T-helper 2 cell treated with Interferon-gamma antibody and Interleukin-4, amounts not matched to agents 5 μg/mL and 100 μg/mL, for 36 hours (primary cell): ENCODE results near the gene LHPP.

Experiments
- DNase-seq: peaks from one replicate; pipeline ENCODE4 v3.0.0; 2021; ENCODE audit warnings: low spot score
- H3K27ac Mint-ChIP-seq: one replicate; pipeline ENCODE4 v1.8.0; 2021; ENCODE audit warnings: mild to moderate bottlenecking, mixed read lengths
- H3K27me3 Mint-ChIP-seq: one replicate; pipeline ENCODE4 v1.8.0; 2021; ENCODE audit warnings: low read depth, mixed read lengths
- H3K36me3 Mint-ChIP-seq: one replicate; pipeline ENCODE4 v1.8.0; 2021; ENCODE audit warnings: low read depth, mixed read lengths
- H3K4me1 Mint-ChIP-seq: one replicate; pipeline ENCODE4 v1.8.0; 2021; ENCODE audit warnings: low read depth, mixed read lengths
- H3K4me3 Mint-ChIP-seq: one replicate; pipeline ENCODE4 v1.8.0; 2022; ENCODE audit warnings: mild to moderate bottlenecking, moderate library complexity, mixed read lengths
- H3K9me3 Mint-ChIP-seq: one replicate; pipeline ENCODE4 v1.8.0; 2021; ENCODE audit warnings: mixed read lengths

The LHPP gene

DNA sequence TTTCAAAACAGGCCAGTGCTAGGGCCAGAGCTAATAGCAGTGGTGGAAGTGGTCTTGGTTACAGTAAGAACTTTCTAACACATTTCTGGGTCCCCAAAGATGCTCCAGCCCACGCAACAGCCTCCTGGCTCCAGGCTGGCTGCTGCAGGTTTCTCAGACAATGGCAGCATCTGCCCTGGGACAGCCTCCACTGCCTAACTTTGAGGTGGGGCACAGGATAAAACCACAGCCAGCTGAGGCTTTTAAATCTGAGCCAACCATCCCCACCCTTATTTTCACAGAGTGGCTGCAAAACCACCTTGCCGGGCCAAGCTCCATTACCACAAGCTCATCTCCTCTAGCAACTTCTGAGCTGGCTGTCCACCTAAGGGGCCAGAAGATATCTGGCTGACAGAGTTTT lies 197.8 kb downstream of the LHPP start:
- Mint-ChIP-seq H3K27me3 (no peaks in the 10 kb centered on the region), H3K27ac (peak overlapping the region; percentile 5), H3K9me3 (no peaks in the 10 kb centered on the region), H3K4me3 (peak overlapping the region; percentile 46), H3K4me1 (peaks cover 44% of the 10 kb centered on the region), H3K36me3 (peaks cover 2% of the 10 kb centered on the region)
- no peak for DNase-seq

DNA sequence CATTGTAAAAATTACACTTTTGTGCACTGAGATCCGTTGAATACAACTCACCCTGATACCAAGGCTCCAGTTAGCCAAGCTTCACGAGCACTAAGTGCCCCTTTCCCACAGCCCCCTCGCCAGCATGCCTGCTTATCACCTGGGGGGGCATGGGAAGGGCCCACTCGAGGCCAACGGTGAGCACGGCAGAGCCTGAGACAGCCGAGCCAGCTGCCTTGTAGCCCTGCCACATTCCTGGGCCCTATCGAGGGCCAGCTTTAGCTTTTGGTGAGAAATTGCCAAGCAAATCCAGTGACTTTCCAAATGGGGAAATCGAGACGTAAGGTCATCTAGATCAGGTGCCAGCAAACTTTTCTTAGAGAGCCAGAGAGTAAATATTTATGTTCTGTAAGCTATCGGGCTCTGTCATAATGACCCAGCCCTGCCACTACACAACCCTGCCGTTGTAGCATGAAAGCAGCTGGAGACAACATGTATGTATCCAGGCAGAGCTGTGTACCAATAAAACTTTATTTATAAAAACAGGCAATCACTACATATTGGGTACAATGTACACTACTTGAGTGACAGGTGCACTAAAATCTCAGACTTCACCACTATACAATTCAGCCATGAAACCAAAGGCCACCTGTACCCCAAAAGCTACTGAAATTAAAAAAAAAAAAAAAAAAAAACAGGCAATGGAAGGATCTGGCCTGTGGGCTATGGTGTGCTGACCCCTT lies 198.9 kb downstream of the LHPP start:
- Mint-ChIP-seq H3K4me1 (peaks cover 38% of the 10 kb centered on the region), H3K27me3 (no peaks in the 10 kb centered on the region), H3K27ac (no peak overlapping the region), H3K9me3 (no peaks in the 10 kb centered on the region), H3K4me3 (no peak overlapping the region), H3K36me3 (no peaks in the 10 kb centered on the region)
- DNase-seq = no peak

DNA sequence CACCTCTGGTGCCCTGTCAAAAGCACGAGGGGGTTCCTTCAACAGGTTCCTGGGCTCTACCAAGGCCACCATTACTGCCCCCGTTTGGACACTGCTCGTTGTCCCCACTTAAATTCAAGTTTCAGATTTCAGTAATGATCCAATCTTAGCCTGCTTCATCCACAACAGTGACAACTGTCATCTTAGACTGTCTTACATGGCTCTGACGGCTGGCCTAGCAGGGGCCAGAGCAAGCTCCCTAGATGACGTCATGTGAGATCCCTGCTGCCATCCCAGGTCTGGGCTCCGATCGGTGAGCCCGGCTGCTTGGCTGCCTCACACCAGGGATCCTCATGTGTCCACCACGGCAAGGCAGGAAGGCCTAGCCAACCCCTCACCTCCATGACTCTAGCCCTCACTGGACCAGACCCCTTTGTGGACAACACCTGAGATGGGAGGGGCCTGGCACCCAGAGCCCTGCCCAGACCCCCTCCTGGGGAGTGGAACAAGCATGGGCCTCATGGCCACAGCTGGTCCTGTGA lies 200.1 kb downstream of the LHPP start:
- Mint-ChIP-seq H3K4me1 (peaks cover 32% of the 10 kb centered on the region), H3K27ac (peak overlapping the region; percentile 31), H3K36me3 (no peaks in the 10 kb centered on the region), H3K4me3 (no peak overlapping the region), H3K27me3 (no peaks in the 10 kb centered on the region), H3K9me3 (no peaks in the 10 kb centered on the region)
- no peak for DNase-seq

DNA sequence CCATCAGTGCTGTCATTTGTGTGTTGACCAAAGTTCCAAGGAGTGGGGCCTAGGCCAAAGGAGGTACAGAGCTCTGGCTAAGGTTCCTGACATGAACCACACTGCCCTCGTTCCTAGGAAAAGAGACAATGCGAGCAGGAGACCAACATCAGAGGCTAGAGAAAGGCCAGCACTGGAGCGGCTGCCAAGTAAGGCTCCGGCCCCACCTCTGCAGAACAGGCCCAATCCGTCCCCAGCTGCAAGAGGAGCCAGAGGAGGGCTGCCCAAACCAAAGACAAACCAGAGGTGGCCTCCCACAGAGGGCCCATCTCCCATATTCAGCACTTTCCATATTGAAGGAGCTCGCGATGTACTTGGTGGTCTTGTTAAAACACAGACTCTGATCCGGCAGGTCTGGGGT lies 201.6 kb downstream of the LHPP start:
- Mint-ChIP-seq H3K27ac (peak overlapping the region; percentile 52), H3K36me3 (no peaks in the 10 kb centered on the region), H3K27me3 (no peaks in the 10 kb centered on the region), H3K4me1 (peaks cover 24% of the 10 kb centered on the region), H3K4me3 (no peak overlapping the region), H3K9me3 (no peaks in the 10 kb centered on the region)
- no peak for DNase-seq
